Measurements from ENCODE around the gene TMEM181.
"Not testable (repeated sequence)": the region's sequence is repeated elsewhere in the genome, so short reads cannot be mapped to it uniquely, and the experiment has no call there.

The TMEM181 gene

GRCh38 chr6:158674342-158675131, 114.6 kb downstream of the TMEM181 start:
- no peak for TF ChIP-seq CTCF (IDR thresholded peaks at IDR 0.05; ENCODE audit: insufficient read depth, low read depth, low read length, missing control alignments)
- no peak overlapping the region for H3K4me3 ChIP-seq (ENCODE audit: low read length)
- no peak for DNase-seq (ENCODE audit: low read depth)

- not testable (repeated sequence) for H3K4me3 ChIP-seq (ENCODE audit: low read length); DNase-seq (ENCODE audit: low read depth)
Observed at GRCh38 chr6:158677094-158677493, 117.2 kb downstream of the TMEM181 start.

DNA sequence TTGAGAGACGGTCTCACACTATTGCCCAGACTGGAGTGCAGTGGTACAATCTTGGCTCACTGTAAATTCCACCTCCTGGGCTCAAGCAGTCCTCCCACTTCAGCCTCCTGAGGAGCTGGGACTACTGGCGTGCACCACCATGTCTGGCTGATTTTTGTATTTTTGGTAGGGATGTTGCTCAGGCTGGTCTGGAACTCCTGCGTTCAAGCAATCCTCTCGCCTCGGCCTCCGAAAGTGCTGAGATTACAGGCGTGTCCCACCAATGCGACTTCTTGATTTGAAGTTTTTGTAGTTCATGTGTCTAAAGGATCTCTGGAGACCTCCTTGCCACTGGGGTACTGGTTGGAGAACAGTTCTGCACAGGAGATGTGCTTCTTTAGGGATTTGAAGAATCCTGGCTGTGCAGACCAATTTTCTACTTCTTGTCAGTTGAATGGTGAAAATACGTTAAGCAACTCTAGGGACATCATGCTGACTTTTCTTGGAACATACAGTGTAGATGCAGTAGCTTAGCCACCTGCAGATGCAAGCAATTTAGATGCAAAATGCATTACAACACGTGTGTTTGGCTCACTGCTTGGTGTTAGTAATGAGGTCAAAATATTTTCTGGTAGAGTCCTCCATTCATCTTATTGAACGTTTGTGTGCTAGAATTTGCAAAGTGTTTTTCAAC, 118.2 kb downstream of the TMEM181 start:
- TF ChIP-seq CTCF (IDR thresholded peaks at IDR 0.05; ENCODE audit: insufficient read depth, low read depth, low read length, missing control alignments), result no peak
- DNase-seq (ENCODE audit: low read depth), result no peak

DNA sequence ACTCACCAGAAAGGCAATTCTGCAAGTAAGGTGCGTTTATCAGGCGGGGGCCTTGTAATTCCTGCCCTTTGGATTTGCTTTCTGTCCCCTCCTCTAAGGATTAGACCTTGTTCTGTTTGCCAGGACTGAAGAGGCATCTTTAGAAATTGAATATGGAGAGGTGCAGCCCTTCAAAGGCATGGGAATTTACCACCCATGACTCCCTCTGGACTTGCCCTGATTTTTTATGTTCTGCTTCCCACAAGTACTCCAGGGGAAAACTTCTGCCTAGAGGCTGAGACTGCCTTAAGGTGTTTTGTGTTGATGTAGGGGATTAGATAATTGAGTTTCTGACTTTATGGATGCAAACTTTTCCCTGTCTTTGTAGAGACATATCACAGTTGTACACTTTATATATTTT, 120.1 kb downstream of the TMEM181 start:
- no peak for TF ChIP-seq CTCF (IDR thresholded peaks at IDR 0.05; ENCODE audit: insufficient read depth, low read depth, low read length, missing control alignments)
- no peak for DNase-seq (ENCODE audit: low read depth)
- no peak overlapping the region for H3K4me3 ChIP-seq (ENCODE audit: low read length)

More for the DNA sequence above, 118.2 kb downstream of the TMEM181 start:
- H3K4me3 ChIP-seq (ENCODE audit: low read length), result no peak overlapping the region

DNA sequence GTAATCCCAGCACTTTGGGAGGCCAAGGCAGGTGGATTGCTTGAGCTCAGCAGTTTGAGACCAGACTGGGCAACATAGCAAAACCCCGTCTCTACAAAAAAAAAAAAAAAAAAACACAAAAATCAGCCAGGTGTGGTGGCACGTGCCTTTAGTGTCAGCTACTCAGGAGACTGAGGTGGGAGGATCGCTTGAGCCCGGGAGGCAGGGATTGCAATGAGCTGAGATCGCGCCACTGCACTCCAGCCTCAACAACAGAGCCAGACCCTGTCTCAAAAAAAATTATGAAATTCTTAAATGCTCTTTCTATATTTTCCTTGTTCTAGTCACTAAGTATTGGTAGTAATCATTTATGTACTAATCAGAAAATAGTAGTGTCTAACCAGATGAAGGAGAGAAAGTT, 120.6 kb downstream of the TMEM181 start:
- no peak for TF ChIP-seq CTCF (IDR thresholded peaks at IDR 0.05; ENCODE audit: insufficient read depth, low read depth, low read length, missing control alignments)
- no peak overlapping the region for H3K4me3 ChIP-seq (ENCODE audit: low read length)
- no peak for DNase-seq (ENCODE audit: low read depth)

GRCh38 chr6:158684311-158684710, 124.4 kb downstream of the TMEM181 start:
- no peak overlapping the region for H3K4me3 ChIP-seq (ENCODE audit: low read length)
- DNase-seq (ENCODE audit: low read depth), result no peak
- TF ChIP-seq CTCF (IDR thresholded peaks at IDR 0.05; ENCODE audit: insufficient read depth, low read depth, low read length, missing control alignments), result no peak

DNA sequence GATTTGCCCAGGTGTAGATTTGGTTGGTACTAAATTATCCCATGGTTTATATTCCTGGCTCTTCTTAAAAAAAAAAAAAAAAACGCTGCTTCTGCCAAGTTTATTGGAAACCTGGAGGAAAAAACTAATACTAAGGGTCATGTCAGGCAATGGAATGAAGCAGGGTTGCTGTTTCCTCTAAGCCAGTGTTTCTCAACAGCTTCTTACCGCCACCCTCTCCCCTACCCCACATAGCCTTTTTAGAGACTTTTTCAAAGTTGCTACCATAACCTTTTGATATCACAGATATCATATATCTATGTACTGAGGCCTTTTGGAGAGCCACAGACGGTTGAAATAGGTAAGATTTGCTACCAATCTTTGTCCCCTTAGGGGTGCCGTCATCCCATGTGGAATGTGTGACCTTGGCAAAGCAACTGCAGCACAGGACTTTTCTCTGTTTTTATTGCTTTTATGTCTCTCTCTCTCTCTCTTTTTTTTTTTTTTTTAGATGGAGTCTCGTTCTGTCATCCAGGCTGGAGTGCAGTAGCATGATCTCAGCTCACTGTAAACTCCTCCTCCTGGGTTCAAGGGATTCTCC, 124.9 kb downstream of the TMEM181 start:
- TF ChIP-seq CTCF (IDR thresholded peaks at IDR 0.05; ENCODE audit: insufficient read depth, low read depth, low read length, missing control alignments), result no peak
- no peak for DNase-seq (ENCODE audit: low read depth)
- no peak overlapping the region for H3K4me3 ChIP-seq (ENCODE audit: low read length)

Measured in epithelial cell of esophagus (primary cell).